D721Med (cell line): ENCODE measurements around the gene GNAL.

Experiments used
- DNase-seq: peaks from one replicate; pipeline ENCODE4 v3.0.0; 2011; ENCODE audit warnings: low spot score; ENCODE audit not compliant: insufficient read length
- FAIRE-seq: peaks from 2 replicates; lab custom pipeline; 2011; peaks lifted over from hg19 to GRCh38; lab: Jason Lieb, UNC
- TF ChIP-seq, protein P1 (sequence below): IDR thresholded peaks from 2 replicates; pipeline ENCODE4 v1.5.1; 2012; ENCODE audit warnings: mild to moderate bottlenecking, control low read depth; ENCODE audit not compliant: insufficient read depth; ENCODE audit errors: missing control alignments

The GNAL gene

DNA sequence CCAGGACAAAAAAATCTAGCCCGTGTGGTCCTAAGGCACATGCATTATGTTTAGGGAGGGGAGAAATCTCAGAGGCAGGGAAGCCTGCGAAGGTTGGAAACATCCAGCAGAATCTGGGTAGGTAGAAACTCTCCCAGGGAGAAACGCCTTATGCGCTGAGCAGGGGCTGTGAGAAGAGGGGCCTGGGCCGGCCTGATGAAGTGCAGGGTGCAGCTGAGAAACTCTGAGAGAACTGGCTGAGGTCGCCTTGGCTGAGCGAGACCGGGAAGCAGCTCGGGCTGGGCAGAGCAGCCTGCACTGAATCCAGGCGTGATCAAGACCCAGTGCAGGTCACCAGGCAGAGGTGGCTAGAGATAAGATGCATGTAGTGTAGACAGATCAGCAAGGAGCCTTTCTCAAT is 177.3 kb downstream of the GNAL start:
- TF ChIP-seq, protein P1, sequence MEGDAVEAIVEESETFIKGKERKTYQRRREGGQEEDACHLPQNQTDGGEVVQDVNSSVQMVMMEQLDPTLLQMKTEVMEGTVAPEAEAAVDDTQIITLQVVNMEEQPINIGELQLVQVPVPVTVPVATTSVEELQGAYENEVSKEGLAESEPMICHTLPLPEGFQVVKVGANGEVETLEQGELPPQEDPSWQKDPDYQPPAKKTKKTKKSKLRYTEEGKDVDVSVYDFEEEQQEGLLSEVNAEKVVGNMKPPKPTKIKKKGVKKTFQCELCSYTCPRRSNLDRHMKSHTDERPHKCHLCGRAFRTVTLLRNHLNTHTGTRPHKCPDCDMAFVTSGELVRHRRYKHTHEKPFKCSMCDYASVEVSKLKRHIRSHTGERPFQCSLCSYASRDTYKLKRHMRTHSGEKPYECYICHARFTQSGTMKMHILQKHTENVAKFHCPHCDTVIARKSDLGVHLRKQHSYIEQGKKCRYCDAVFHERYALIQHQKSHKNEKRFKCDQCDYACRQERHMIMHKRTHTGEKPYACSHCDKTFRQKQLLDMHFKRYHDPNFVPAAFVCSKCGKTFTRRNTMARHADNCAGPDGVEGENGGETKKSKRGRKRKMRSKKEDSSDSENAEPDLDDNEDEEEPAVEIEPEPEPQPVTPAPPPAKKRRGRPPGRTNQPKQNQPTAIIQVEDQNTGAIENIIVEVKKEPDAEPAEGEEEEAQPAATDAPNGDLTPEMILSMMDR = no peak
- DNase-seq = no peak
- no peak for FAIRE-seq

DNA sequence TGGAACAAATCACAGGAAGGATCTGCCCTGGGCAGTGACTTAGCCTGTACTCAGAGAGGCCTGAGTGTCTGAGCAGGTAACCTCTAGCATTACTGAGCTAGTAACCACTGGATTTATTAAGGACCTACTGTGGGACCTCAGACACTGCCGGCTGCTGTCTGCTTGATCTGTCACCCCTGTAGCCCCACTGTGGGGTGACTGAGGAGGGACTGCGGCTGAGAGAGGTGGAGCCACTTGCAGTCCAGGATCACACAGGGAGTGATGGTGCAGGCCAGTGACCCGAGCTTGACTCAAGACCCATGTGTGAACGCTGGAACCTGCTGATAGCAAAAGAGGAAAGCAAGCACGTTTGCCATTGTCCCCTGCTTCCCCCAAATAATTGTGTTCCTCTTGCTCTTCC is 177.7 kb downstream of the GNAL start:
- DNase-seq (no peak), FAIRE-seq (no peak)
- TF ChIP-seq, protein P1 = no peak

DNA sequence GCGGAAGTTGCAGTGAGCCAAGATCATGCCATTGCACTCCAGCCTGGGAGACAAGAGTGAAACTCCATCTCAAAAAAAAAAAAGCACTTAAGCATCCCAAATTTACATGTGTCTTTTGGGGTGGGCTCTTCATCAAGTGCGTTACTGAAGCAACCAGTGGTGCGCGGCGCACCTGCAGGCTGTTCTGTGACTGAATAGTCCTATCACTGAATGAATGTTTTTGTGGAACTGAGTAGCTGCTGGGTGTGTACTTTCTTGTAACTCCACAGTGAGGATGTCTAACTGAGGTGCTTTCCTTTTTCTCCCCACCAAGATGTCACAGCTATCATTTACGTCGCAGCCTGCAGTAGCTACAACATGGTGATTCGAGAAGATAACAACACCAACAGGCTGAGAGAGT is 179.2 kb downstream of the GNAL start:
- TF ChIP-seq, protein P1 = no peak
- FAIRE-seq = no peak
- DNase-seq = no peak

DNA sequence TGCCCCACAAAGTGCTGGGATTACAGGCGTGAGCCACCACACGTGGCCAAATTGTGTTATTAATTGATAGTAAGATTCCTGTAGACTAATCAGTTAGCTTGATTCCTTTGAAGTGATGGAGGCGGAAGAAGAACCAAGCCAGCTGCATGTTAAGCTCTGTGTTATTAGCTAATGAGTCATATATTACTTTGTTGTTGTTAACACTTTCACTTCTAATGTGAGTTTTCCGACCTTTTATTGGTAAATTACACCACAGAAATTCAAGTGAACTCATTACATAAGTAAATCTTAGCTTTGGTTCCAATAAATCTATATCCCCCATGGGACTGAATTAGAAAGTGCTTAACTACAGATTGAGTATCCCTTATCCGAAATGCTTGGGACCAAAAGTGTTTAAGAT is 182.4 kb downstream of the GNAL start:
- FAIRE-seq (no peak), DNase-seq (no peak)
- TF ChIP-seq, protein P1 = no peak

DNA sequence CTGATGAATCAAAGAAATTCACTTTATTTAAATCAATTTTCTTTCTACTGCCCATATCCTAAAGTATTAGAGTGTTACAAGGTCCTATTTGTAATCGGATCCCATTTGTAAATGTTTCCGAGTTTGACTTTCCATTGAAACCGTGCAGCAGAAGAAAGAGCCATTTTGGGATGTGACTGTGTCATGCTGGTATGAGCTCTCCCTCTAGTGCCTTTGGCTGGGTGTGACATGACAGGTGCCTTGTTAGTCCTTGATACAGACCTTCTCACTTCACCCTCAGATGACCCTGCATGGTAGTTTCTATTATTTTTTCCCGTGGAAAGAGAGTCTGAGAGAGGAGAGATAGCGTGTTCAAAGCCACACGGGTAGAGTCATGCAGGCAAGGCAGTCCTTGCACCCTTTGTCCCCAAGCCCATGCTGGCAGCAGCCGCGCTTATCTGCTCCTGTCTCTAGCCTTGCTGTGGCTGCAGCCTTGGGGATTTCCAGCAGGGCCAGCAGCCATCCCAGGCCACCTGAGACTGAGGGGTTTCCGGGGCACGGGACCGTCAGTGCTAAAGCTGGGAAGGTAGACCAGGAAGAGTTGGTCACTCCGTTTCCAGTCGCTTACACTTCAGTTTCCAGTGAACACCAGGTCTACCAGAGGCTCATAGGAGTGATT is 183.5 kb downstream of the GNAL start:
- no peak for DNase-seq
- TF ChIP-seq, protein P1 = peak; percentile 37
- no peak for FAIRE-seq

DNA sequence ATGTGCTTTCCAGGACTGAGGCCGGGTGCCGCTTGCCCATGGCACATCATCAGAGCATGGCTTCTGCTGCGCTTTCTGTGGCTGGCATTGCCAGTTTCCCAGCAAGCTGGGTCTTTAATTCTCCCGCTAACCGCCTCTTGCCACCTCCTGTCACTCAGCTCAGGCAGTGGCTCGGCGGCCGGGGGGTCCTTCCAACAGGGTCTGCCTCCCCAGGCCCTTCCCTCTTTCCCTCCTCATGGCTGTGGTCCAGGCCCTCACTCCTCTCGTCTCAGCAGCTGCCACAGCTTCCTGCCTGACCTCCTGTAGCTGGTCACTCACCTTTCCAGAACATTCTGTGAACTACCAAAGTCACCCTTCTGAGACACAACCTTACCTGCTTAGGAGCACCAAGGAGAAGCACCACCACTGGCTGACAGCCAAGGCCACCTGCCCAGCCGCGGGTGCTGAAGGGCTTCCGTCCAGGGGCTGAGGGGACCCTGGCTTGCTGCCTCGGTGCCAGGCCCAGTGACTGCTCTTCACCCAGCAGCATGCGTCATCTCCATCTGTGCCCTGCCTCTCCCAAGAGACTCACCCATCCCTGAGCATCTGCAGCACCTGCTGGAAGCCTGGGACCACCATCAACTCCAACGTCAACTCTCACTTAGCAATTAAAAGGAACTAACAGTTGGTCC is 184.7 kb downstream of the GNAL start:
- TF ChIP-seq, protein P1 = no peak
- DNase-seq (no peak), FAIRE-seq (no peak)

DNA sequence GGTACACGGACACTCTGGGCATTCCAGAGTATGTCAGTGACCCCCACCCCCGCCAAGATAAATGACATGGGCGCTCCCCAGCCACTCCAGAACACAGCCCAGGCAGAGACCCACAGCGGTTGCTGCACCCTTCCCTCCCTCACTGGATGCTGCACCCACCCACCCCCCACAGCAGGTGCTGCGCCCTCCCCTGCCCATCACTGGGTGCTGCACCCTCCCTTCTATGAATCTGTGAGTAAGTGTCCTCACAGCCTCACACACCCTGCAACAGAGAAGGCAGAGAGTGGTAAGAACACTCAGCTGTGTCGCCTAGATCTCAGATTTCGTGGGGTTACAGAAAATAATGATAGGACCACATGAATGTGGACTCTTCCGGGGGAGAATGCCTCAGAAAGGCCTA is 185.6 kb downstream of the GNAL start:
- FAIRE-seq = no peak

More for the DNA sequence above, 185.6 kb downstream of the GNAL start:
- no peak for DNase-seq
- TF ChIP-seq, protein P1 = no peak
